Measurements from ENCODE around the gene MMAB. TPM values are rescaled to one million over a fixed set of nuclear protein-coding genes. Genes with fewer than 3 reads are reported as not detected.

Gene MMAB
- polyA plus RNA-seq, 5 donors: 22.7 to 36.2 (median 26.5) TPM

DNA sequence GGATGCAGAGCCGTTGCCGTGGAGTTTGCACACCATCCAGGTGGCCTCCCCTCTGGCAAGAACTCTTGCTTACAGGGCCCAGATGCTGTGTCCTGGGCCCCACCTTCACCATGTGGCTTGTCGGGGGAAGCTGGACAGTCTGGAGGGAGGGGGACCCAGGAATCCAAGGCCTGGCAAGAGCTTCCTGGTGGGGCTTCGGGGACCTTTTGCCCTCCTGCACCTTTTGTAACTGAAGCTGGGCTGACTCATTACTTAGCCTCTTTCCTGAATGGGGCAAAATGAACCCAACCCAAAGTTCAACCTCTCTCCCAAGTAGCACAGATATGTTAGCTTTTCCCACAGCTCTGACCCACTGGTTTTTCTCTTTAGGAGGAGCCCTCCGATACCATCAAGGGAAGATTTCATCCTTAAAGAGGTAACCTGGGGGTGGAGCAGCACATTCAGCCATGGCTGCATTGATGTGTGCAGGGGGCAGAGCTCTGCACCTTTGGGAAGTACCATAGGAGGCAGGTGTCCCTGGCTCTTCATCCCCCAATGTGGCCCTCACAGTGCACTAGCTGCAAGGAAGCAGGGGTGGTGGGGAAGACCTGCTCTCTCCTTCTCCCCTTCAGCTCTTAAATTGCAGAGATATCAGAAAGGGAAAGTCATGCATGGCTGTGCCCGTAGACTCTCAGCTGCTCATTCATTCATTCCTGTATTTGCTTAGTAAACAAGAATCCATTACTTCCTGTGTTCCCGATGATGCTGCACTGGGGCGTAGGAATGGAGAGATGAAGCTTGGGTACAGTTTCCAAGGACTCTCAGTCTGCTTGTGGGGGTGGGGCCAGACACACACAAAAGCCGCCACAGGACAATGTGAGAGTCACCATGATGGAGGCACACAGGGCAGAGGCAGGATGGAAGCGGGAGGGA lies 13.3 kb upstream of the MMAB start:
- DNase-seq: no peak

- DNase-seq: no peak
Measured at GRCh38 chr12:109583733-109584132, 10.4 kb upstream of the MMAB start.

DNA sequence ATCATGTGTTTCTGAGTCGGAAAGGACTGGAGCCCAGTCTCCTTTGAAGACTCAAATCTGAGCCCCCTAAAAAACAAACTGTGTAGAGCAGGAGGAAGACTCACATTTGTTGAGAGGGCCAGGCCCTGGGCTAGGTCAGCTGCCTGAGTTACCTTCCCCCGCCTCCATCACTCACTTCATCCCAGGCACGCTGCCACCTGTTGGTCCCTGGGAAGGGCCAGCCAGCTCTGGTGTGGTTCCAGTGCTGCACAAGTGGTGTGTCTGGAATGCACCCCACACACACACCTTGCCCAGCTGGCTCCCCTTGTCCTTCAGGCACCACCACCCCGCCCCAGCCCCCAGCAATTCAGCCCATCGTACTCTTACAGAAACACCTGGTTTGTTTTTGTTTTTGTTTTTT lies 9.3 kb upstream of the MMAB start:
- peak in 1 of 2 donors; percentile 18 for DNase-seq

- DNase-seq: no peak
Measured at GRCh38 chr12:109581856-109582255, 8.6 kb upstream of the MMAB start.

DNA sequence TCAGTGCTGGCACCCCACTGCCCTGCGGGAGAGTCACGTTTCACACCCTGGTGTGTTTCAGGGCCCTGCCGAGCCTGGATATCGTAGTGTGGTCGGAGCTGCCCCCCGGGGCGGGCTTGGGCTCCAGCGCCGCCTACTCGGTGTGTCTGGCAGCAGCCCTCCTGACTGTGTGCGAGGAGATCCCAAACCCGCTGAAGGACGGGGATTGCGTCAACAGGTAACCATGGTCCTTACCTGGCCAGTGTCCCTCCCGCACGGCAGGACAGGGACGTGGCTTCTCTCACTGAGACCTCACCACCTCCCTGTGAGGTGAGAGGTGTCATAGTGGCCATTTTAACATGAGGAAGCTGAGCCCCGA lies 8.0 kb upstream of the MMAB start:
- DNase-seq: no peak

DNA sequence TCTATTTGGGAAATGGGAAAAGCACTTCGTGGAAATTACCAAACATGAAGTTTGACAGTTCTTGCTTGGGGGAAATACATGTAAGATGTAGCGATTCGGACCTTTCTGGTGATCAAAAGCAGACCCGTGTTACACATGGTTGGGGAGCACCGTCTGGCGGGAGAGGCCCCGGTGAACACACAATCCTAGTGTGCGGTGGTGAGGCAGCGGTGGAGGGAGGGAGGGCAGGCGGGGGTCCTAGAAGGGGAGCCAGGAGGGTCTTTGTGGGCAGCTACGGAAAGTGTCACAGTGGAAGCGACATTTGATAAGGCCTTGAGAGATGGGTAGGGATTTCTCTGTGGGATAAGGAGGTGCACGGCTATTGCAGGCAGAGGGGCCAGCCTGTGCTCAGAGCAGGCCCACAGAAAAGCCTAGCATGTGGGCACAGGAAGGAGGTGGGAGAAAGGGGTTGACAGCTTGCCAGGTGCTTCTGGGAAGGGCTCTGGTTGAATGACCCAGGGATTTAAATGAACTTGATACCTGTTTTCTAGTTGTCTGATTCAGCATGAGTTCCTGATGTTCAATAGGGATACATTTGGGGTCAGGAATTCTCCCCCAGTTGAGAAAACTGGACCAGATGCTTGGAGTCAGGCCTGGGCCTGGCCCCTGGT lies 7.5 kb upstream of the MMAB start:
- DNase-seq: no peak

- no peak for DNase-seq
Measured at GRCh38 chr12:109580272-109580671, 7.0 kb upstream of the MMAB start.

DNA sequence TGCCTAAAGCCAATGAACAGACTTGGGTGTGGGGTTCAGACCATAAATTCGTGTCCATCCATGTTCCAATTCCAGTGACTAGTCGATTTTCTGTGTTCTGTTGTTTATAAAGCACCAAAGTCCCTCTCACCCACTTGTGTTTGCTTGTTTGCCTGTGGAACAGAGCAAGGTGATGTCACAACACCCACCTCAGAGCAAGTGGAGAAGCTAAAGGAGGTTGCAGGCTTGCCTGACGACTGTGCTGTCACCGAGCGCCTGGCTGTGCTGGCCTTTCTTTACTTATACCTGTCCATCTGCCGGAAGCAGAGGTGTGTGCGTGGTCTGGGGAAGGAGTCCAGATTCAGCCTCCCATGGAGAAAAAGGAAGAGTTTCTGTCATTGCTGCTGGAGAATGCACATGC lies 6.3 kb upstream of the MMAB start:
- DNase-seq: no peak

DNA sequence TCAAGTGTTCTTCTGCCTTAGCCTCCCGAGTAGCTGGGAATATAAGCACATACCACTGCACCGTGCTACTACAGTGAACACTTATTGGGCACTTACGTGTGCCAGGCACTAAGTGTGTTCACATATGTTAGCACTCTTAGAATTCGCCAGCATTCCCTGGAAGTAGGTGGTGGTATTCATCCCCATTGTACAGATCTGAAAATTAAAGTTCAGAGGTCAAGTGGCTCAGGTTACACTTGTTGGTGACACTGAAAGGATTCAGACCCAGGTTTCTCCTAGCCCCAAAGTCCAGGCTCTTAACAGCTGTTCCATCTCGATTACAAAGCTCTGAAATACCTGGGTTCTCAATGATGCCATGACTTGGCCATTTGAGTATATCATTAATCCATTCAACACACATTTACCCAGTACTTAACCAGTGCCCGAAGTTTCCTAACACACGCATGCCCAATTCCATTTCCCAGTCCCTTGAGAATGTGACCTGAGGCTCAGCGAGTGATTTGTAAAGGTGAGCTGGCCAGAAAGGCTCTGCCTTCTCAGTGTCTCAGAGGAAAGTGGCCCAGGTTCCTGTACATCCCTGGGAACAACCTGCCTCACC lies 5.1 kb upstream of the MMAB start:
- DNase-seq: no peak

DNA sequence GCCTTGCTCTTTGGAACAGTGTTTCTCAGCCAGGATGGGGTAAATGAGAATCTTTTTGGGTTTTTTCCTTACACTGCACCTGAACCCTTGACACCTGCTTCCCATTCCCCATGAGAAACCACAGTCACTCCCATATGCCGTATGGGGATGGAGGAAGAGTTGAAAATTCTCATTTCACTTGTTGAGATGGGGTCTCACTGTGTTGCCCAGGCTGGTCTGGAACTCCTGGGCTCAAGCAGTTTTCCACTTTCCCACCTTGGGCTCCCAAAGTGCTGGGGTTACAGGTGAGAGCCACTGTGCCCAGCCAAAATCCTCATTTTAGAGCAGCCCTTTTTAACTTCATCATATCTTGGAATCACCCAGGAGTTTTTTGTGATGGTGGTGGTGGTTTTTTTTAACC lies 4.0 kb upstream of the MMAB start:
- DNase-seq: no peak

DNA sequence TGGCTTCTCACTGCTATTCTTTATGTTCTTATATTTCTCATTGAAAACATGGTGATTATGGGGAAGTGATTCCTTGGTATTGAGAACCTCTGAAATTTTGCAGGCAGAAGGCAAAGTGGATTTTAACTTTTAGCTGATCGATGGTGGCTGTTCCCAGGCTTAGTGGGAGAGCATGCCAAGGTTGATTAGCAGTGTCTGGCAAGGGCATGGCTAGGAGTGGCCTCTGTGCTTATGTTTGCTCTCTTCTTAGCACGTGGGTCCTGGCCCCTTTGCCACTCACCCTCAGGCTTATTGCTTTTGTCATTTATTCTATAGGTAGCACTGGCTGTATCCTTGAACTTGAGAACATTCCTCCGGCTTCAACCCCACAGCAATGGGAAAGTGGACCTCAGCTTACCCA lies 2.4 kb upstream of the MMAB start:
- DNase-seq: no peak

GRCh38 chr12:109573914-109574244 lies 575 bp upstream of the MMAB start:
- no peak for DNase-seq

- no peak for DNase-seq
Measured at GRCh38 chr12:109572506-109572845, 828 bp downstream of the MMAB start.

DNA sequence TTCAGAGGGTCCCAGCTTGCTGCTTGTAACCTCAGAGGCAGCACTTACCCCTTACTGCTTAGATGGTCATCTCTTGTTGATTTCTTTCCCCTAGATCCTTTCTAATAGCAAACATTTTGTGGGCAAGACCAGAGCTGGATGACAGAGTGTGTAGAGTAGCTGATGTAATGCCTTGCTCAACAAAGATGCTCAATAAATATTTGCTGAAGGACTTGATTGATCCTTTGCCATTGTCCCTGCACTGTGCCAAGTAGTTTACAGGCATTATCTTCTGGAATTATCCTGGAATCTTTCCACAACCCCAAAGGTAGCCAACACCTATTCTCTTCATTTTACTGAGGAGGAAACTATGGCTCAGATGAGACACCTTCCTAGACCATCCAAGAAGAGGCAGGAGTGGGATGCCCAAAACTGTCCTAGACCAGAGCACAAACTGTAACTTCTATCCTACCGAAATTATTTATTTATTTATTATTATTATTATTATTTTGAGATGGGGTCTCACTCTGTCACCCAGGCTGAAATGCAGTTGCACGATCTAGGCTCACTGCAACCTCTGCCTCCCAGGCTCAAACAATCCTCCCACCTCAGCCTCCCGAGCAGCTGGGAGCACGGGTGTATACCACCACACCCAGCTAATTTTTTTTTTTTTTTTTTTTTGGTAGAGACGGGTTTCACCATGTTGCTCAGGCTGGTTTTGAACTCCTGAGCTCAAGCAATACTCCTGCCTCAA lies 1.4 kb downstream of the MMAB start:
- DNase-seq: no peak

GRCh38 chr12:109568486-109568885 lies 4.8 kb downstream of the MMAB start:
- DNase-seq: no peak

- no peak for DNase-seq
Measured at GRCh38 chr12:109567967-109568366, 5.3 kb downstream of the MMAB start.

DNA sequence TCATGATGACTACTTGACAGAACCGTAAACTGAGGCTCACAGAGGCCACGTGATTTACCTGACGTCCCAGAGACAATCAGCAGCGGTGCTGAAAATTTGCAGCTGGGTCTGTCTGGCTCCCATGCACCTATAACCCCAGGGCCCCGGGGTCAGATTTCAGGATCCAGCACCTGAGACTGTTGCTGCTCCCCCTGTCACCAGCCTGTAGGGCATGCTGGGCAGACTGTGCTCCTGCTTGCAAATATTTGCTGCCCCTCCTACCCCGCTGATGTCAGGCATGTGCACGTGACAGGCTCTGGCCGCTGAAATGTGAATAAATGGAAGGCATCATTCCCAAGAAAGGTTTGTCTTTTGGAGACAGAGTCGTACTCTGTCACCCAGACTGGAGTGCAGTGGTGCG lies 6.0 kb downstream of the MMAB start:
- no peak for DNase-seq

GRCh38 chr12:109566424-109566823 lies 6.9 kb downstream of the MMAB start:
- no peak for DNase-seq

DNA sequence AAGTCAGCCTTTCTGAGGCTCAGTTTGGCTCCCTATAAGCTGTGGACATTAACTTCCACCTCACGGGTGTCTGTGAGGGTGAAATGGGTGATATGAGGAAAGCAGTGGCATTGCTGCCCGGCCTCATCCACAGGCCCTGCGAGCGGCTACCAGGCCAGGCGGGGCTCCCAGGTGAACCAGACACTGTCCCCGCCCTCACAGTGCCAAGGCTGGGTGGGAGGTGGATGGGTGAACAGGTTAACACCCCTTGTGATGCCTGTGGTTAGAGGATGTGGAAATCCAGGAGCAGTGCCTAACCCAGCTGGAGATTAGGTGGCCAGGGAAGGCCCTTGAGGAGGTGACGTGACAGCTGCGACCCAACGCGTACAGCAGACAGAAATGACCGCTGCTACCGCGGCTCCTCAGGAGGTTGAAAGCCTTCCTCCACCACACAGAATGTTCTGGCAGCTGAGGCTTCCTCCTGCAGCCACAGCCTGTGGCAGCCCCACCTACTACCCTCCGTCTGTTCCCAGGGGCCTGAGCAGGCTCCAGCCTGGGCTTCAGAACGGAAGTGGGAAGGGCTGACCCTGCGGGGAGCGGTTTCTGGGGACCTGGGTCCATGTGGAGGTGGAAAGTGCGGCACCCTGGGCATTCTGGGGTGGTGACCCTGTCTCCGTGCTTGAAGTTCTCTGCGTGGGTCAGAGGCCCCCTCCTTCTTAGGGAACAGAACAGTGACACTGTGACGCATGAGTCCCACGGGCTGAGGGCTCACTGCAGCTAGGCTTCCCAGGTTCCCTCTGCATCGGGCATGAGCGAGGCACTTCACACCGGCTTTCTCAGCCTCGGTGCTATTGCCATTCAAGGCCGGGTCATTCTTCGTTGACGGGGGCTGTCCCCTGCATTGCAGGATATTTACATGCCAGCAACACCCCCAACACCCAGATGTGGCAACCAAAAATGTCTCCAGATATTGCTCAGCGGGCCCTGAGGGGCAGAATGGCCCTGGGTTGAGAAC lies 9.7 kb downstream of the MMAB start:
- no peak for DNase-seq

DNA sequence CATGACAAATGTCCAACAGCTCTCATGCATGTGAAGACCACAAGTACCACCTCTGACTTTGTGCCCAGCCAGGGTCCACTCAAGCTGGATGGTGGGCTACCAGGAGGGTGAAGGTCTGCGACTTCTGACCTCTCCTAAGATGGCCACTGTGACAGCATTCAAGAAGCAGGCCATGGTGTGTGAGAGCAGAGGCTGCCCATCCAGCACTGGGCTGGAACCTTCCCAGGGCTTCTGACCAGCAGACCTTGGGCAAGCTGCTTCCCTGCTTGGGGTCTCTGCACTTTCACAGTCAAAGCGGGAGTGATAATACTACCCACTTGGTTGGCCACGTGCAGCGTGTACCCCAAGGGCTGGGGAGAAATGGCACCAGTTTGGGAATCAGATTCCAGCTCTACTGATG lies 10.4 kb downstream of the MMAB start:
- no peak for DNase-seq

- no peak for DNase-seq
Measured at GRCh38 chr12:109561711-109562030, 11.6 kb downstream of the MMAB start.
